ENCODE measurements around the gene H2AZ2.
A peak's percentile ranks its signal among the peaks of the same experiment; 100 is the strongest.
"Not testable (repeated sequence)": the region's sequence is repeated elsewhere in the genome, so short reads cannot be mapped to it uniquely, and the experiment has no call there.

H2AZ2 gene

GRCh38 chr7:44847920-44848634 is at the start of gene H2AZ2:
TSS of gene H2AZ2 (minus strand) at chr7:44848087. CDS start at chr7:44847971, 116 bp downstream.
- DNase-seq (ENCODE audit: low spot score): peak; percentile 99

GRCh38 chr7:44897309-44897708 is 49.4 kb upstream of the H2AZ2 start:
- no peak for DNase-seq (ENCODE audit: low spot score)

GRCh38 chr7:44894888-44895580 is 47.1 kb upstream of the H2AZ2 start:
- DNase-seq (ENCODE audit: low spot score): no peak

GRCh38 chr7:44893710-44894234 is 45.9 kb upstream of the H2AZ2 start:
- no peak for DNase-seq (ENCODE audit: low spot score)

GRCh38 chr7:44891791-44892190 is 43.9 kb upstream of the H2AZ2 start:
- DNase-seq (ENCODE audit: low spot score): no peak

- no peak for DNase-seq (ENCODE audit: low spot score)
Measured at GRCh38 chr7:44891372-44891771, 43.5 kb upstream of the H2AZ2 start.

GRCh38 chr7:44889086-44889781 is 41.3 kb upstream of the H2AZ2 start:
- no peak for DNase-seq (ENCODE audit: low spot score)

GRCh38 chr7:44887293-44887692 is 39.4 kb upstream of the H2AZ2 start:
- peak; percentile 27 for DNase-seq (ENCODE audit: low spot score)

- DNase-seq (ENCODE audit: low spot score): peak; percentile 92
Measured at GRCh38 chr7:44885394-44886317, 37.8 kb upstream of the H2AZ2 start, which contains the start of gene PURB. TSS of gene PURB (minus strand) at chr7:44885530. CDS start at chr7:44885348, 182 bp downstream.

GRCh38 chr7:44884621-44885393 is 36.9 kb upstream of the H2AZ2 start:
- peak; percentile 33 for DNase-seq (ENCODE audit: low spot score)

- DNase-seq (ENCODE audit: low spot score): no peak
Measured at GRCh38 chr7:44883961-44884620, 36.2 kb upstream of the H2AZ2 start.

GRCh38 chr7:44882899-44883298 is 35.0 kb upstream of the H2AZ2 start:
- no peak for DNase-seq (ENCODE audit: low spot score)

GRCh38 chr7:44881610-44882009 is 33.7 kb upstream of the H2AZ2 start:
- DNase-seq (ENCODE audit: low spot score): no peak

- no peak for DNase-seq (ENCODE audit: low spot score)
Measured at GRCh38 chr7:44881066-44881600, 33.2 kb upstream of the H2AZ2 start.

- no peak for DNase-seq (ENCODE audit: low spot score)
Measured at GRCh38 chr7:44880317-44881018, 32.6 kb upstream of the H2AZ2 start.

GRCh38 chr7:44876393-44876792 is 28.5 kb upstream of the H2AZ2 start:
- no peak for DNase-seq (ENCODE audit: low spot score)

- no peak for DNase-seq (ENCODE audit: low spot score)
Measured at GRCh38 chr7:44875241-44875640, 27.4 kb upstream of the H2AZ2 start.

GRCh38 chr7:44872787-44873186 is 24.9 kb upstream of the H2AZ2 start:
- DNase-seq (ENCODE audit: low spot score): no peak

- not testable (repeated sequence) for DNase-seq (ENCODE audit: low spot score)
Measured at GRCh38 chr7:44871918-44872317, 24.0 kb upstream of the H2AZ2 start.

Data from germinal center (tissue), 1 donor.